ENCODE measurements around the gene COL5A1.

DNA sequence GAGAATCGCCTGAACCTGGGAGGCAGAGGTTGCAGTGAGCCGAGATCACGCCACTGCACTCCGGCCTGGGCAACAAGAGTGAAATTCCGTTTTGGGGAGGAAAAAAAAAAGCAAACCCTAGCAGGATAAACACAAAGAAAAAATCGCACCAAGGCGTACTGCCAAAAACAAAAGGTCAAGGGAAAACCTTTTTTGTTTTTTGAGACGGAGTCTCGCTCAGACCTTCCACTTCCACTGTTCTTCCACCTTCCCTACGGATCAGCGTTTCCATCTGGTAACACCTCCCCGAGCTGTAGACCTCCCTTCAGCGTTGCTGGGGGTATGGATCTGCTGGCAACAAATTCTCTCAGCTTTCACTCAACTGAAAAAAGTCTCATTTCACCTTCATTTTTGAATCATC is 218.9 kb downstream of the COL5A1 start:
- TF ChIP-seq POLR2AphosphoS5 (IDR thresholded peaks at IDR 0.05; ENCODE audit: low read depth) (no peak), EZH2 (IDR thresholded peaks at IDR 0.05; ENCODE audit: low read depth, unreplicated experiment) (no peak), EZH2phosphoT487 (IDR thresholded peaks at IDR 0.05; ENCODE audit: unreplicated experiment) (no peak), ETS1 (IDR thresholded peaks at IDR 0.05) (no peak), STAT1 (IDR thresholded peaks at IDR 0.05; ENCODE audit: unreplicated experiment) (no peak), CREB1 (CRISPR knock-in tag; IDR thresholded peaks at IDR 0.05; ENCODE audit: low read depth) (no peak), NANOG (IDR thresholded peaks at IDR 0.05; ENCODE audit: borderline replicate concordance) (no peak), JUNB (IDR thresholded peaks at IDR 0.05; ENCODE audit: unreplicated experiment) (no peak)
- TF ChIP-seq, protein P1, sequence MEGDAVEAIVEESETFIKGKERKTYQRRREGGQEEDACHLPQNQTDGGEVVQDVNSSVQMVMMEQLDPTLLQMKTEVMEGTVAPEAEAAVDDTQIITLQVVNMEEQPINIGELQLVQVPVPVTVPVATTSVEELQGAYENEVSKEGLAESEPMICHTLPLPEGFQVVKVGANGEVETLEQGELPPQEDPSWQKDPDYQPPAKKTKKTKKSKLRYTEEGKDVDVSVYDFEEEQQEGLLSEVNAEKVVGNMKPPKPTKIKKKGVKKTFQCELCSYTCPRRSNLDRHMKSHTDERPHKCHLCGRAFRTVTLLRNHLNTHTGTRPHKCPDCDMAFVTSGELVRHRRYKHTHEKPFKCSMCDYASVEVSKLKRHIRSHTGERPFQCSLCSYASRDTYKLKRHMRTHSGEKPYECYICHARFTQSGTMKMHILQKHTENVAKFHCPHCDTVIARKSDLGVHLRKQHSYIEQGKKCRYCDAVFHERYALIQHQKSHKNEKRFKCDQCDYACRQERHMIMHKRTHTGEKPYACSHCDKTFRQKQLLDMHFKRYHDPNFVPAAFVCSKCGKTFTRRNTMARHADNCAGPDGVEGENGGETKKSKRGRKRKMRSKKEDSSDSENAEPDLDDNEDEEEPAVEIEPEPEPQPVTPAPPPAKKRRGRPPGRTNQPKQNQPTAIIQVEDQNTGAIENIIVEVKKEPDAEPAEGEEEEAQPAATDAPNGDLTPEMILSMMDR (conservative IDR thresholded peaks at IDR 0.05; ENCODE audit: low read depth in 2 of 2), result no peak
- TF ChIP-seq, protein P2, sequence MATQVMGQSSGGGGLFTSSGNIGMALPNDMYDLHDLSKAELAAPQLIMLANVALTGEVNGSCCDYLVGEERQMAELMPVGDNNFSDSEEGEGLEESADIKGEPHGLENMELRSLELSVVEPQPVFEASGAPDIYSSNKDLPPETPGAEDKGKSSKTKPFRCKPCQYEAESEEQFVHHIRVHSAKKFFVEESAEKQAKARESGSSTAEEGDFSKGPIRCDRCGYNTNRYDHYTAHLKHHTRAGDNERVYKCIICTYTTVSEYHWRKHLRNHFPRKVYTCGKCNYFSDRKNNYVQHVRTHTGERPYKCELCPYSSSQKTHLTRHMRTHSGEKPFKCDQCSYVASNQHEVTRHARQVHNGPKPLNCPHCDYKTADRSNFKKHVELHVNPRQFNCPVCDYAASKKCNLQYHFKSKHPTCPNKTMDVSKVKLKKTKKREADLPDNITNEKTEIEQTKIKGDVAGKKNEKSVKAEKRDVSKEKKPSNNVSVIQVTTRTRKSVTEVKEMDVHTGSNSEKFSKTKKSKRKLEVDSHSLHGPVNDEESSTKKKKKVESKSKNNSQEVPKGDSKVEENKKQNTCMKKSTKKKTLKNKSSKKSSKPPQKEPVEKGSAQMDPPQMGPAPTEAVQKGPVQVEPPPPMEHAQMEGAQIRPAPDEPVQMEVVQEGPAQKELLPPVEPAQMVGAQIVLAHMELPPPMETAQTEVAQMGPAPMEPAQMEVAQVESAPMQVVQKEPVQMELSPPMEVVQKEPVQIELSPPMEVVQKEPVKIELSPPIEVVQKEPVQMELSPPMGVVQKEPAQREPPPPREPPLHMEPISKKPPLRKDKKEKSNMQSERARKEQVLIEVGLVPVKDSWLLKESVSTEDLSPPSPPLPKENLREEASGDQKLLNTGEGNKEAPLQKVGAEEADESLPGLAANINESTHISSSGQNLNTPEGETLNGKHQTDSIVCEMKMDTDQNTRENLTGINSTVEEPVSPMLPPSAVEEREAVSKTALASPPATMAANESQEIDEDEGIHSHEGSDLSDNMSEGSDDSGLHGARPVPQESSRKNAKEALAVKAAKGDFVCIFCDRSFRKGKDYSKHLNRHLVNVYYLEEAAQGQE (IDR thresholded peaks at IDR 0.05; ENCODE audit: unreplicated experiment), result no peak

Data from GM23338 (cell line).